GM04503 (cell line): ENCODE data around the gene OCLN.
"Not testable (repeated sequence)": the region's sequence is repeated elsewhere in the genome, so short reads cannot be mapped to it uniquely, and the experiment has no call there.

Experiments
- DNase-seq: peaks from one replicate; pipeline ENCODE4 v3.0.0-alpha.2; 2012; ENCODE audit warnings: low read depth

Gene OCLN, protein sequence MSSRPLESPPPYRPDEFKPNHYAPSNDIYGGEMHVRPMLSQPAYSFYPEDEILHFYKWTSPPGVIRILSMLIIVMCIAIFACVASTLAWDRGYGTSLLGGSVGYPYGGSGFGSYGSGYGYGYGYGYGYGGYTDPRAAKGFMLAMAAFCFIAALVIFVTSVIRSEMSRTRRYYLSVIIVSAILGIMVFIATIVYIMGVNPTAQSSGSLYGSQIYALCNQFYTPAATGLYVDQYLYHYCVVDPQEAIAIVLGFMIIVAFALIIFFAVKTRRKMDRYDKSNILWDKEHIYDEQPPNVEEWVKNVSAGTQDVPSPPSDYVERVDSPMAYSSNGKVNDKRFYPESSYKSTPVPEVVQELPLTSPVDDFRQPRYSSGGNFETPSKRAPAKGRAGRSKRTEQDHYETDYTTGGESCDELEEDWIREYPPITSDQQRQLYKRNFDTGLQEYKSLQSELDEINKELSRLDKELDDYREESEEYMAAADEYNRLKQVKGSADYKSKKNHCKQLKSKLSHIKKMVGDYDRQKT

DNA sequence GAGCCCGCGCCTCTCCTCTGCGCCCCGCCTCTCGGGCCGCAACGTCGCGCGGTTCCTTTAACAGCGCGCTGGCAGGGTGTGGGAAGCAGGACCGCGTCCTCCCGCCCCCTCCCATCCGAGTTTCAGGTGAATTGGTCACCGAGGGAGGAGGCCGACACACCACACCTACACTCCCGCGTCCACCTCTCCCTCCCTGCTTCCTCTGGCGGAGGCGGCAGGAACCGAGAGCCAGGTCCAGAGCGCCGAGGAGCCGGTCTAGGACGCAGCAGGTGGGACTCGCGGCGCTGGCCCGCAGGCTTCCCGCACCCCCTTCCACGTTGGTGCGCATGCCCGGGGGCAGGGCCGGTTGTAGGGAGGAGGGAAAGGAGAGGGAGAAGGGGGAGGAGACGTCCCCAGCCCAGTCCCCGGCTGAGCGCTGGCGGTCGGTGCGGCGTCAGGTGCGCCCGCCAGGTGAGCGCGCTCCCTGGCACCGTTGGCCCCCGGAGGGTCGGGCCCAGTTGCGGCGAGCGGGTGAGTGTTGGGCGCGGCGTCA lies at the start of gene OCLN:
TSS of gene OCLN (plus strand) at position 400 of the 532 bp plus-strand sequence. CDS start 11,455 bp downstream, outside the sequence.
- DNase-seq, result no peak

DNA sequence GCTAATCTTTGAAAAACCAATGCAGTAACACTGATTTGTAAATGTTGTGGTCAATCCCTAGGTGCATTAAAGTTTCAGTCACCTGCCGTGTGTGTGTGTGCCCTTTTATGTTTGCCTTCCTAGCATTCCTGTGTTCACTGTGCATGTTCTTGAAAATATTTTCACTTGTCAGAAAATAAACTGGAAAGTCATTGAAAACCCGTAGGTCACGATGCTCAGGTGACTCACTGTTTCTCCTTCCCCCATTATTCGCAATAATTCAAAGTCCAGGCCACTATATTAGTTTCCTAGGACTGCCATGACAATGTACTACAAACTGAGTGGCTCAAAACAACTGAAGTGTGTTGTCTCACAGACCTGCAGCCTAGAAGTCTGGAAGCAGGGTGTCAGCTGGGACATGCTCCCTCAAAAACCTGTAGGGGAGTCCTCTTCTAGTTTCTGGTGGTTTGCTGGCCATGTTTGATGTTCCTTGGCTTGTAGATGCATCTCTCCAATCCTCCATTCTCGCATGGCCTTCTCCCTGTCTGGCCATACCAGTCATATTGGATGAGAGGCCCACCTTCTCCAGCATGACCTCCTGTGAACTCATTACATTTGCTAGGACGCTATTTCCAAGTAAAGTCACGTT lies 48.3 kb upstream of the OCLN start:
- no peak for DNase-seq

DNA sequence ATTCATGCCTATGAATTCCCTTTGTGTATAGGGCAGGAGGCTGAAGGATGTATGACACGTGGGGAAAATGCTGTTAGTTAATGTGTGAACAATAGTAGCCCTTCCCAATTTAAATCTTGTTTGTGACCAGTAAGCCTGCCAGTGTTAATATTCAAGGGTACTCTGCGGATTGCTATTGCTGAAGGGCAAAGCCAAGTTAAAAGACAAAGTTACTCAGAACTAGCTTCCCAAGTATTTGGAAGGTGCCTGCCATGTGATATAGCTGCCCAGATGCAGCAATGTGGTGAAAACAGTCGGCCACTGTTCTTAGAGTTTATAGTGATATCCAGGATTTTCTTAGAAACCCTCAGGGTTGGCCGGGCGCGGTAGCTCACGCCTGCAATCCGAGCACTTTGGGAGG lies 43.1 kb upstream of the OCLN start:
- DNase-seq, result no peak

DNA sequence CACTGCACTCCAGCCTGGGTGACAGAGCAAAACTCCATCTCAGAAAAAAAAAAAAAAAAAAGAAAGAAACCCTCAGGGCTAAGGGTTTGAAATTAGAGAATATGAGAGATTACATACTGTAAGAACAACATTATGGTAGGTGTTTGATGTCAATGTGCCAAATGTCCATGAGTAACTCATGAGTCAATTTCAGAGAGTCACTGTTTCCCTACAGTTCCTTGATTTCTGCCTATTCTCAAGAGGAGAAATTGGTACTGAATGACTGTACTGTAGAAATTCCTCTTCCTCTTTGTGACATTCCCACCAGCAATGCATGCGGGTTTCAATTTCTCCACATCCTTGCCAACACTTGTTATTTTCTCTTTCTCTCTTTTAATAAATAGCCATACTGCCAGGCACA lies 42.5 kb upstream of the OCLN start:
- peak; percentile 70 for DNase-seq

DNA sequence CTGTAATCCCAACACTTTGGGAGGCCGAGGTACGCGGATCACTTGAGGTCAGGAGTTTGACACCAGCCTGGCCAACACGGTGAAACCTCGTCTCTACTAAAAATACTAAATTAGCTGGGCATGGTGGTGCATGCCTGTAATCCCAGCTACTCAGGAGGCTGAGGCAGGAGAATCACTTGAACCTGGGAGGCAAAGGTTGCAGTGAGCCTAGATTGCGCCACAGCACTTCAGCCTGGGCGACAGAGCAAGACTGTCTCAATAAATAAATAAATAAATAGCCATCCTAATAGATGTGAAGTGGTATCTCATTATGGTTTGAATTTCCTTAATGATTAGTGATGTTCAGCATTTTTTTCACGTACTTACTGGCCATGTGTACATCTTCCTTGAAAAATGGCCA lies 42.1 kb upstream of the OCLN start:
- DNase-seq, result not testable (repeated sequence)

DNA sequence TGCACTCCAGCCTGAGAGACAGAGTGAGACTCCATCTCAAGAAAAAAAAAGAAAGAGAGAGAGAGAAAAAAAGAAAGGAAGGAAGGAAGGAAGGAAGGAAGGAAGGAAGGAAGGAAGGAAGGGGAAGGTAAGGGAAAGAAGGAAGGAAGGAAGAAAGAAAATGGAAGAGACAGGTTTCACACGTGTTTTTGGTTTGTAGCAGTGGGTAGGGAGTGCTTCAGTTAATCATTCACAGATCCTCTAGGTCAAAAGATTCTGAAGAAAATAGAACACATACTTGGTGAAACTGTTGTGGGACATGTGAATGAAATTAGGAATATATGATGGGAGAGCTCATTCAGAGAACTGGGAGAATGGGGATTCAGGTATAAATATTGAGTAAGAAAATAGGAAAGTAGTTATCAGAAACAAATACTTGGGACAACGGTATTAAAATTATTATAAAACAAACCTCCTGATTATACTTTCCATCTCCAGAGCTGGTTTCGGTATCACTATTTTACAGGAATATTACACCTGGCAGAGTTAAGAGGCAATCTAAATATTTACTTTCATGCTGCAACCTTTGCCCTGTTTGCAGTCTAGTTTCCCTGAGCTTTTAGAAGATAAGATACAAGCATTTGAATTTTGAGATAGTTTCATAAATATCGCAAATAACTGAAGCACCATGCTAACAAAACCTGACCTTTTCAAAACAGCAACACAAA lies 40.5 kb upstream of the OCLN start:
- no peak for DNase-seq

DNA sequence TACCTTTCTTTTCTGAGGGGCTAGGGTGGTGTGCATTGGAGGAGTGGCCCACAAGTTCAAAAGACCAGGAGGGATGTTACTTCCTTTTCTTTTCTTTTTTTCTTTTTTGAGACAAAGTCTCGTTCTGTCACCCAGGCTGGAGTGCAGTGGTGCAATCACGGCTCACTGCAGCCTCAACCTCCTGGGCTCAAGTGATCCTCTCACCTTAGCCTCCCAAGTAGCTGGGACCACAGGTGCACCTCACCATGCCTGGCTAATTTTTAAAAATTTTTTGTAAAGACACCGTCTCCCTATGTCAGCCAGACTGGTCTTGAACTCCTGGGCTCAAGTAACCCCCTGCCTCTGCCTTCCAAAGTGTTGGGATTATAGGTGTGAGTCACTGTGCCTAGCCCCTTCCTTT lies 39.1 kb upstream of the OCLN start:
- DNase-seq, result not testable (repeated sequence)

DNA sequence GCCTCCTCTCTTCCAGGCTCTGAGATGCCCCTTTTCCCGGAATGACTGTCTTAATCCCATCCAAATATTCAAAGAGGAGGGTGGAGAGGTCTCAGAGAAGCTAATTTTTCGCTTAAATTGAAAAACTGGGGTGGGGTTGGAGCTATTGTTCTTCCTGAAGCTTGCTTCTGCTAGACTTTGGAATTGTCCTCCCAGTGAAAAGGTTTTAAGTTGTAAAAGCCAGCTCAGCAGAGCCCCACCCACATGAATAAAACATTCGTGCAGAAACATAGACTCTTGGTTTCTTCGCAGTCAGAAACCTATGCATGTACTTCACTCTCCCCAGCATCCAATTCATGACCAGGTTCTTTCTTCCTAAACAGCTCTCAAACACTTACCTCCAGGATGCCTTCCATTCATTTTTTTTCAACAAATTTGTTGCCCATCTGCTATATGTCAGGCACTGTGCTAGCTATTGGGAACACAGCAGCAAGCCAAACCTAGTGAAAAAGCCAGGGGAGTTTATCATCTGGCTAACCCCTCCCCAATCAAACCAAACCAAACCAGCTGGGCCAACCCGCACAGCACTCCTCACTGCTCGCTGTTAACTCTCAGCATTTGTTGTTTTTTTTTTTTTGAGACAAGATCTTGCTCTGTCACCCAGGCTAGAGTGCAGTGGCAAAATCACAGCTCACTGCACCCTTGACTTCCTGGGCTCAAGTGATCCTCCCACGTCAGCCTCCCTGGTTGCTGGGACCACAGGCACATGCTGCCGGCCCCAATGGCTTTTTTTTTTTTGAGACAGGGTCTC lies 37.9 kb upstream of the OCLN start:
- no peak for DNase-seq

DNA sequence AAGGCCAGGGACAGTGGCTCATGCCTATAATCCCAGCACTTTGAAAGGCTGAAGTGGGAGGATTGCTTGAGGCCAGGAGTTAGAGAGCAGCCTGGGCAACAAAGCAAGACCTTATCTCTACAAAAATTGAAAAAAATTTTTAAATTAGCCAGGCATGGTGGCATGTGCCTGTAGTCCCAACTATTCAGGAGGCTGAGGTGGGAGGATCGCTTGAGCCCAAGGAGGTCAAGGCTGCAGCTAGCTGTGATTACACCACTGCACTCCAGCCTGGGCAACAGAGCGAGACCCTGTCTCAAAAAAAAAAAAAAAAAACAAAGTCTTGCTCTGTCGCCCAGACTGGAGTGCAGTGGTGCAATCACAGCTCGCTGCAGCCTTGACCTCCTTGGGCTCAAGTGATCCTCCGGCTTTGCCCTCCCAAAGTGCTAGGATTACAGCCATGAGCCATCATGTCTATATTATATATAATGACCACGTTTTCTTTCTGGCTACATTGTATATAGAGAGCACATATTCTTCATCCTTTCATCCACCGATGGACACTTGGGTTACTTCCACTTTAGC lies 37.1 kb upstream of the OCLN start:
- not testable (repeated sequence) for DNase-seq

DNA sequence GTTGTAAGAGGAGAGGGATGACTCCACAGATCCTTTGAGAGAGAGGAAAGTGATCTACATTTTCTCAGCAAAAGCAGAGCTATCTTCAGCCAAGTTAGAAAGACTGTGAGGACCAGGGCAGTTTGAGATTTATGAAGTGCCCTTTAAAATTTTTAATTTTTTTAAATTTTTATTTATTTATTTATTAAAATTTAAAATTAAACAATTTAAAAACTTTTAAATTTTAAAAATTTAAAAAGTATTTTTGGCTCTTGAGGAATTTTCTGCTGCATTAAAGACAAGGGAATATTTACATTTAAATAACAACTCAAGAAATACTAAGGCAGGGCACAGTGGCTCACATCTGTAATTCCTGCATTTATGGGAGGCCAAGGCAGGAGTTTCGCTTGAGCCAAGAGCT lies 30.4 kb upstream of the OCLN start:
- no peak for DNase-seq

DNA sequence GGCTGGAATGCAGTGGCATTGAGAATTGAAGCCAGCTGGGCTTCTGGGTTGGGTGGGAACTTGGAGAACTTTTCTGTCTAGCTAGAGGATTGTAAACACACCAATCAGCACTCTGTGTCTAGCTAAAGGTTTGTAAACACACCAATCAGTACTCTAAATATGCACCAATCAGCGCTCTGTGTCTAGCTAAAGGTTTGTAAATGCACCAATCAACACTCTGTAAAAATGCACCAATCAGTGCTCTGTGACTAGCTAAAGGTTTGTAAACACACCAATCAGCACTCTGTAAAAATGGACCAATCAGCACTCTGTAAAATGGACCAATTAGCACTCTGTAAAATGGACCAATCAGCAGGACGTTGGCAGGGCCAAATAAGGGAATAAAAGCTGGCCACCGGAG lies 26.2 kb upstream of the OCLN start:
- DNase-seq, result not testable (repeated sequence)

DNA sequence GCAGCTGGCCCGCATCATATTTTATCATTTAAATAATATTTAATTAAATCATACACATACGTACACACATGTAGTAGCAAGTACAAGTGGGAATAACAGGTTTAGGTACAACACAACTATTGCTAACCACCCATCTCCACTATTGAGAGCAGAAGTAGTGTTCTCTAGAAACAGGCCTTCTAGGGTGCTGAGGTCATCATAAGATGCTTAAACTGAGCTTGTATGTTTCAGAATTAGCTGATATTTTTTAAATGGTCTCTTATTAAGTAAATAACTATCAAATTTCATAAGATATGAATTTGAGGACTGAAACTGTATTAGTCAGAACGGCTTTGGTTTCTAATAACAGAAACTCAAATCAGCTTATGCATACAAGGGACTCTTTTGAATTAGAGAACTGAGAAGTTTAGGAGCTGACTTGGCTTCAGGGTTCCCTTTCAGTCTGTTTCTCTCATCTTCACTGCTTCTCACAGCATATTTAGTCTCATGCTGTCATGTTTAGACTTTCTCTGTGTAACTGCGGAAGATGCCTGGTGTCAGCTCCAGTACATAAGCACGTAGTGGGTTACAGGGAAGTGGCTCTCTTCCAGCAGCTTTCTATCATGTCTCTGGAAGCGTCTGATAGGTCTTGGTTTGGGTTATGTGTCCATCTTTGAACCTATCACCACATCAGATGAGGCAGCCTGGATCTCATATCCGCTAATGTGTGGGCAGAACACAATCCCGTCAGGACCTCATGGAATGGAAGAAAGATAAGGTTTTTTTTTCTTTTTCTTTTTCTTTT lies 25.0 kb upstream of the OCLN start:
- no peak for DNase-seq

DNA sequence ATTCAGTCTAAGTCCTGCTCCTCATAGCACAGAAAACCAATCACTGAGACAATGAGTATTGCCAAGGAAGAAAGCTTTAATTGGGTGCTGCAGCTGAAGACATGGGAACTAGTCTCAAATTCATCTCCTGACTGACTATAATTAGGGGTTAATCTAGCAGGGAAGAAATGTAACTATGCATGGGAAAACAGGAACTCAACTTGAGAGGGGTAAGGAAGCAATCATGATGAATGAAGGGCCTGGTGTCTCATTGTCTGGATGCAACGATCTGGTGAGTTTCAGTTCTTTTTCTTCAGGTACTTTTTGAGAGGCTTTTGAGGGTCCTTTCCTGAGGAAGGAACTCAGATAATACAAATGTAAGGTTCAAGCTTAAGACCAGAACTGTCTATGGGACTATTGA lies 24.0 kb upstream of the OCLN start:
- no peak for DNase-seq

DNA sequence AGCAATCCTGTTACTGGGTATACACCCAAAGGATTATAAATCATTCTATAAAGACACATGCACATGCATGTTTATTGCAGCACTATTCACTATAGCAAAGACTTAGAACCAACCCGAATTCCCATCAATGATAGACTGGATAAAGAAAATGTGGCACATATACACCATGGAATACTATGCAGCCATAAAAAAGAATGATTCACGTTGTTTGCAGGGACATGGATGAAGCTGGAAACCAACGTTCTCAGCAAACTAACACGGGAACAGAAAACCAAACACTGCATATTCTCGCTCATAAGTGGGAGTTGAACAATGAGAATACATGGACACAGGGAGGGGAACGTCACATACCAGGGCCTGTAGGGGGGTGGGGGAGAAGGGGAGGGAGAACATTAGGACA lies 21.1 kb upstream of the OCLN start:
- DNase-seq, result not testable (repeated sequence)

DNA sequence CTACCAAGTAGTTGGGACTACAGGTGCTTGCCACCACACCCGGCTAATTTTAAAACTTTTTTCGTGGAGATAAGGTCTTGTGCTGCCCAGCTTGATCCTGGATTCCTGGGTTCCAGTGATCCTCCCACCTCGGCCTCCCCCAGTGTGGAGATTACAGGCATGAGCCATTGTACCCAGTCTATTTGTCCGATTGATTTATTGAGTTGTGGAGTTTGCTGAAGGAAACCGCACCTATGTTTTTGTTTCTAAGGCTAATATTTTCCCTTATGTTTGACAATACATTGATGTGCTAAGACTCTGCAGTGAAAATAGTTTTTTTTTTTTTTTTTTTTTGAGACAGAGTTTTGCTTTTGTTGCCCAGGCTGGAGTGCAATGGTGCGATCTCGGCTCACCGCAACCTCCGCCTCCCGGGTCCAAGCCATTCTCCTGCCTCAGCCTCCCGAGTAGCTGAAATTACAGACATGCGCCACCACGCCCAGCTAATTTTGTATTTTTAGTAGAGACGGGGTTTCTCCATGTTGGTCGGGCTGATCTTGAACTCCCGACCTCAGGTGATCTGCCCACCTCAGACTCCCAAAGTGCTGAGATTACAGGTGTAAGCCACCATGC lies 20.0 kb upstream of the OCLN start:
- DNase-seq, result not testable (repeated sequence)

DNA sequence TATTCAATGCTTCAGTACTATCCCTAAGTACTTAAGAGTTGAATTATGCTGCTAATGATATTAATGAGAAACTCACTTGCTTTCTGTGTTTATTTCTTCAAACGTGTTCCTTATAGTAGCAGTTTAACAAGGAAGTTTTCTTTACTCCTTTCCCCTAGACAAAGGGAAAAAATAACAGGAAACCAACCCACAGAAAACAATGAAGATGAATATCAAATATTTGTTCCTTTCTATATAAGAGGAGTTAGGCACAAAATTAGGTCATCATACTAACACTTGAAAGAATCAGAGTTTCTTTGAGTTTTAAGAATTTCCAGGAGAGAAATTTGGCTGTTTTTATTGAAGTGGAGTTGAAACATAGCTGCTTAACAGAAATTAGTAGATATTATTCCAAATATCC lies 15.4 kb upstream of the OCLN start:
- no peak for DNase-seq

DNA sequence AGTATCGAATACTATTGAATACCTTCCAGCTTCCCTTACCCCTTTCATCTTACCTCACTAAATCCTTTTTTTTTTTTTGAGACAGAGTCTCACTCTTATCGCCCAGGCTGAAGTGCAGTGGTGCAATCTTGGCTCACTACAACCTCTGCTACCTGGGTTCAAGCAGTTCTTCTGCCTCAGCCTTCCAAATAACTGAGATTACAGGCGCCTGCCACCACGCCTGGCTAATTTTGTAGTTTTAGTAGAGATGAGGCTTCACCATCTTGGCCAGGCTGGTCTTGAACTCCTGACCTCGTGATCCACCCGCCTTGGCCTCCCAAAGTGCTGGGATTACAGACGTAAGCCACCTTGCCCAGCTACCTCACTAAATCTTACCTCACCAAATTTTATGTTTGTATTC lies 14.3 kb upstream of the OCLN start:
- DNase-seq, result not testable (repeated sequence)

DNA sequence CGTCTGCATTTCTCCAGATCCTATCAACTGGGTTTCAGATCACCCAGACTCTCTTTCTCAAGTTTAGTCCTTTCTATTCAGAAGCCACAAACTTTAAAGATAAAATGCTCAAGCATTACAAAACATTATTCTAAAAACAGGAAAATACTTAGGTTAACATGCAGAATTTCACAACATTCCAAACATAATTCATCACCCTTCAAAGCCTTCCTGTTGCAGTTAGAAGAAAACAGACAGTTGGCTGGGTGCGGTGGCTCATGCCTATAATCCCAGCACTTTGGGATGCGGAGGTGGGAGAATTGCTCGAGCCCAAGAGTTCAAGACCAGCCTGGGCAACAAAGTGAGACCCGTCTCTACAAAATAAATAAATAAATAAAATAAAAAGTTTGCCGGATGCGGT lies 7.7 kb upstream of the OCLN start:
- DNase-seq, result peak; percentile 24

DNA sequence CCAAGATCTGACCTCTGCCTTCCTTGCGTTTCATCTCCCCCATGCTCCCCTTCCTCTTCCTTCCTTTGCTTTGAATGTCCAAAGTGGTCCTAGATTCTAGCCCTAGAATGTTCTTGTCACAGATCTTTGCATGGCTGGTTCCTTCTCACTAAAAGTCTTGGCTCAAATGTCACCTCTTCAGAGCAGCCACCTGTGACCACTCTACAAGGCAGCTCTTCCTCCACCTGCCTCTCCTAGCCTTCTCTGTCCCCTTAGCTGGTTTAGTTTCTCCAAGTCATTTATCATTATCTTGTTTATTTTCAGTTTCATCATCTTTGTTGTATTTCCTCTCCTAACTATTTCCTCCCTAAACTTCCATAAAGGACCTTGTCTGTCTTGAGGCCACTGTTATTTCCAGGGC lies 7.1 kb upstream of the OCLN start:
- no peak for DNase-seq

DNA sequence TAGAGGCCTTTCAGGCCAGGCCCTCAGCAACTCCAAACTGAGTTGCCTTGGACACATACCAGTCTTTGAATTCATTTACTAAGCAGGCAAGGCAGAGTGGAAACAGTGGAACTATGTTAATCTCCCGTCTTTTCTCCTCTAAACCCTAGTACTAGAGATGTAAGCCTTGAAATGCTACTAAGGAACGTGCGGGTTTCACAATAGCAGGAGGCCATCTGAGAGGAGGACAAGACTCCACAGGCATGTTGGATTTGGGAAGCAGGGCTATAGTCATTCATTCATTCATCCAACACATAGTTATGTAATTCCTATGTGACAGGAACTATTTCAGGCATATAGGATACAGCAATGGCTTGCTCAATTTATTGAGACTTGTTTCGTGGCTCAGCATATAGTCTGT lies 3.3 kb upstream of the OCLN start:
- no peak for DNase-seq
